GM23338 (cell line): ENCODE data around the gene TRAPPC10.
"Not testable (repeated sequence)": the region's sequence is repeated elsewhere in the genome, so short reads cannot be mapped to it uniquely, and the experiment has no call there.

ENCODE experiments used
- EZH2 ChIP-seq: fragments of 200-600 bp; sonication (generic); IDR thresholded peaks from one replicate; pipeline ENCODE4 v1.8.0; 2017; ENCODE audit warnings: antibody characterized with exemption, mild to moderate bottlenecking, low read depth; ENCODE audit not compliant: unreplicated experiment
- POLR2AphosphoS5 ChIP-seq: IDR thresholded peaks from 2 replicates; pipeline ENCODE4 v1.6.1; 2016; ENCODE audit warnings: antibody characterized with exemption, low read depth
- REST ChIP-seq: IDR thresholded peaks from one replicate; pipeline ENCODE4 v1.6.1; 2018; ENCODE audit warnings: antibody characterized with exemption; ENCODE audit not compliant: unreplicated experiment
- ZNF114 ChIP-seq: fragments of 250-450 bp; sonication (Bioruptor Pico); IDR thresholded peaks from 2 replicates; pipeline ENCODE4 v1.5.0; 2020; ENCODE audit warnings: mild to moderate bottlenecking, moderate library complexity
- TF ChIP-seq, protein P1 (sequence below), 2 experiments: fragments of 200-600 bp in 1 of 2; sonication (generic) in 1 of 2; conservative IDR thresholded peaks; 2 replicates each; pipeline versions ENCODE4 v1.5.1 to v1.6.1; 2016 to 2017; ENCODE audit warnings: antibody characterized with exemption in 2 of 2, low read depth in 2 of 2, mild to moderate bottlenecking in 2 of 2, moderate library complexity in 1 of 2

- TF ChIP-seq, protein P1, sequence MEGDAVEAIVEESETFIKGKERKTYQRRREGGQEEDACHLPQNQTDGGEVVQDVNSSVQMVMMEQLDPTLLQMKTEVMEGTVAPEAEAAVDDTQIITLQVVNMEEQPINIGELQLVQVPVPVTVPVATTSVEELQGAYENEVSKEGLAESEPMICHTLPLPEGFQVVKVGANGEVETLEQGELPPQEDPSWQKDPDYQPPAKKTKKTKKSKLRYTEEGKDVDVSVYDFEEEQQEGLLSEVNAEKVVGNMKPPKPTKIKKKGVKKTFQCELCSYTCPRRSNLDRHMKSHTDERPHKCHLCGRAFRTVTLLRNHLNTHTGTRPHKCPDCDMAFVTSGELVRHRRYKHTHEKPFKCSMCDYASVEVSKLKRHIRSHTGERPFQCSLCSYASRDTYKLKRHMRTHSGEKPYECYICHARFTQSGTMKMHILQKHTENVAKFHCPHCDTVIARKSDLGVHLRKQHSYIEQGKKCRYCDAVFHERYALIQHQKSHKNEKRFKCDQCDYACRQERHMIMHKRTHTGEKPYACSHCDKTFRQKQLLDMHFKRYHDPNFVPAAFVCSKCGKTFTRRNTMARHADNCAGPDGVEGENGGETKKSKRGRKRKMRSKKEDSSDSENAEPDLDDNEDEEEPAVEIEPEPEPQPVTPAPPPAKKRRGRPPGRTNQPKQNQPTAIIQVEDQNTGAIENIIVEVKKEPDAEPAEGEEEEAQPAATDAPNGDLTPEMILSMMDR (conservative IDR thresholded peaks at IDR 0.05; ENCODE audit: low read depth in 2 of 2) = peak in 1 of 2 experiments; percentile 31; a peak in 2 of 4 replicates
- TF ChIP-seq POLR2AphosphoS5; REST; ZNF114 (CRISPR knock-in tag); EZH2: not testable (repeated sequence)
Observed at GRCh38 chr21:44113702-44114371, 101.7 kb downstream of the TRAPPC10 start.
